Suprapubic skin (tissue), 3 donors: ENCODE results near the gene MAVS.

Experiments
- EP300 ChIP-seq: sonication (generic); formaldehyde crosslinking; IDR thresholded peaks from one replicate; pipeline ENCODE4 v1.6.1; 2017; ENCODE audit warnings: antibody characterized with exemption
- TF ChIP-seq, protein P1 (sequence below), 2 donors: fragments of 200-600 bp in 1 of 2; fragments of 450-650 bp in 1 of 2; sonication (generic) in 1 of 2; IDR thresholded peaks; one replicate each; pipeline ENCODE4 v1.5.1; 2016 to 2019; ENCODE audit warnings: antibody characterized with exemption in 2 of 2, mild to moderate bottlenecking in 1 of 2, moderate library complexity in 1 of 2

DNA sequence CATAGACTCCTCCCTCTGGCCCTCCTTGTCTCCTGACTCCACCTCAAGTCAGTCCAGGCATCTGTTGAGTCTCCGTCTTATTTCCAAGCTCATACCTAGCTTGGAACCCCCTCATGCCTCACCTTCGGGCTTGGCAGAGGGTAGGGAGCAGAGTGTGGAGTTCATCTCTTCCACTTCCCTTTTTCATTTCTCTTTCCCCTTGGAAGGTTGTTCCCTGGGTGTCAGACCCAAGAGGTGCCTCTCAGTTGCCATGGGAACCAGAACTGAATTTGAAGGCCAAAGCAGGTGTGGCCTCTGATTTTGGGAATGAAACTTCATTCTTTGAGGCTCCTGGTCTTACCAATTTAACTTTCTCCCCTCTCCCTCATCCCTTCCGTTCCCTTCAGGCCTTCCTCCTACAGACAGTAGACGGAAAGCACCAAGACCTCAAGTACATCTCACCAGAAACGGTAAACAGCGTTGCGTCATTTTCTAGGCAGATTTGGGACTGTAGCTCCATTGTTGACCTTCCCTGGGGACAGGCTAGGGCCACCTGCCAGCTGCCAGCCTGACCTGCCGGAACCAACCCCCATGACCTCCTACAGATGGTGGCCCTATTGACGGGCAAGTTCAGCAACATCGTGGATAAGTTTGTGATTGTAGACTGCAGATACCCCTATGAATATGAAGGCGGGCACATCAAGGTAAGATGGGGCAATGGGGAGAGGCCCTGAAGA, 44.0 kb upstream of the MAVS start:
- TF ChIP-seq, protein P1, sequence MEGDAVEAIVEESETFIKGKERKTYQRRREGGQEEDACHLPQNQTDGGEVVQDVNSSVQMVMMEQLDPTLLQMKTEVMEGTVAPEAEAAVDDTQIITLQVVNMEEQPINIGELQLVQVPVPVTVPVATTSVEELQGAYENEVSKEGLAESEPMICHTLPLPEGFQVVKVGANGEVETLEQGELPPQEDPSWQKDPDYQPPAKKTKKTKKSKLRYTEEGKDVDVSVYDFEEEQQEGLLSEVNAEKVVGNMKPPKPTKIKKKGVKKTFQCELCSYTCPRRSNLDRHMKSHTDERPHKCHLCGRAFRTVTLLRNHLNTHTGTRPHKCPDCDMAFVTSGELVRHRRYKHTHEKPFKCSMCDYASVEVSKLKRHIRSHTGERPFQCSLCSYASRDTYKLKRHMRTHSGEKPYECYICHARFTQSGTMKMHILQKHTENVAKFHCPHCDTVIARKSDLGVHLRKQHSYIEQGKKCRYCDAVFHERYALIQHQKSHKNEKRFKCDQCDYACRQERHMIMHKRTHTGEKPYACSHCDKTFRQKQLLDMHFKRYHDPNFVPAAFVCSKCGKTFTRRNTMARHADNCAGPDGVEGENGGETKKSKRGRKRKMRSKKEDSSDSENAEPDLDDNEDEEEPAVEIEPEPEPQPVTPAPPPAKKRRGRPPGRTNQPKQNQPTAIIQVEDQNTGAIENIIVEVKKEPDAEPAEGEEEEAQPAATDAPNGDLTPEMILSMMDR (IDR thresholded peaks at IDR 0.05) = no peak
- no peak for TF ChIP-seq EP300
